Central memory CD8-positive, alpha-beta T cell (primary cell): ENCODE data around the gene TRAK2.

Experiments
- ATAC-seq: fragments of 150-1000 bp; cut with Tn5 transposase; replicated peaks from 2 replicates; pipeline ENCODE4 v1.10.0; 2022; ENCODE audit warnings: mild to moderate bottlenecking, moderate FRiP score, moderate number of reproducible peaks; ENCODE audit not compliant: poor library complexity, severe bottlenecking; ENCODE audit errors: extremely low read depth
- DNase-seq, 2 donors: peaks; one replicate each; pipeline ENCODE4 v3.0.0; 2021; ENCODE audit warnings: low spot score in 2 of 2
- H3K27ac Mint-ChIP-seq: one replicate; pipeline ENCODE4 v1.8.0; 2022; ENCODE audit warnings: low read depth, mild to moderate bottlenecking, moderate library complexity, mixed read lengths
- H3K27me3 Mint-ChIP-seq: one replicate; pipeline ENCODE4 v1.8.0; 2022; ENCODE audit warnings: mixed read lengths
- H3K36me3 Mint-ChIP-seq: one replicate; pipeline ENCODE4 v1.8.0; 2022; ENCODE audit warnings: mild to moderate bottlenecking, moderate library complexity, mixed read lengths; ENCODE audit not compliant: insufficient read depth
- H3K4me1 Mint-ChIP-seq: one replicate; pipeline ENCODE4 v1.8.0; 2022; ENCODE audit warnings: mixed read lengths
- H3K4me3 Mint-ChIP-seq: one replicate; pipeline ENCODE4 v1.8.0; 2022; ENCODE audit warnings: mild to moderate bottlenecking, moderate library complexity, mixed read lengths
- H3K9me3 Mint-ChIP-seq: one replicate; pipeline ENCODE4 v1.8.0; 2022; ENCODE audit warnings: mixed read lengths

Gene TRAK2

DNA sequence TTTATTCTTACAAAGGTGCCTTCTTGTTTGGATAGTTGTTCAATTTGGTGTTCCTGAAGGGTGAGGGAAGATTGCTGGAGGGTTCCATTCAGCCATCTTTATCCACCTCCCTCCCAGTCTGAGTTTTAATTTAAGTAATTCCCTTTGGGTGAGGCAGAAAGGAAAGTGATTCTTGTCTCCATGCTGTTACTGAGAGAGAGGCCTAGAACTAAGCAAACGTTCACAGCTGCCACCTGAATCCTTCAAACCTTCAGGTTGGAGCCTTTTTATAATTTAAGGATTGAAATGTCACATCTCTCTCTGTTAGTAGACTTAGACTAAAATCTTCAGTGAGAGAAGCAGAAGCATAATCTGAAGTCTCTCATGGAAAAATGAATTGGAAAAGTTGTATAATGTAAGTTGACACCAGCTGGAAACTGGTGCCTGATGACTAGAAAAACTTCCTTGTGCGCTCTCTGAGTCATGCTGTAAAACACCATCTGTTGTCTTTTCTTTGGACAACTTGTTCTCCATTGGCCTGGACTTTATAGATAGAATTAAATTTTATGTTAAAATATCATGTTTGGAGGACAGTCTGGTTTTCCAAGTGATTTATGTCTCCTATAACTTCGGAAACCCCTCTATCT lies 14.9 kb upstream of the TRAK2 start:
- DNase-seq (no peak), ATAC-seq (no peak)
- no peak overlapping the region for H3K4me3 Mint-ChIP-seq
- peaks cover 11% of the 10 kb centered on the region for H3K4me1 Mint-ChIP-seq
- no peak overlapping the region for H3K27ac Mint-ChIP-seq
- peaks cover 20% of the 10 kb centered on the region for H3K36me3 Mint-ChIP-seq
- no peaks in the 10 kb centered on the region for H3K9me3 Mint-ChIP-seq
- H3K27me3 Mint-ChIP-seq = no peaks in the 10 kb centered on the region

DNA sequence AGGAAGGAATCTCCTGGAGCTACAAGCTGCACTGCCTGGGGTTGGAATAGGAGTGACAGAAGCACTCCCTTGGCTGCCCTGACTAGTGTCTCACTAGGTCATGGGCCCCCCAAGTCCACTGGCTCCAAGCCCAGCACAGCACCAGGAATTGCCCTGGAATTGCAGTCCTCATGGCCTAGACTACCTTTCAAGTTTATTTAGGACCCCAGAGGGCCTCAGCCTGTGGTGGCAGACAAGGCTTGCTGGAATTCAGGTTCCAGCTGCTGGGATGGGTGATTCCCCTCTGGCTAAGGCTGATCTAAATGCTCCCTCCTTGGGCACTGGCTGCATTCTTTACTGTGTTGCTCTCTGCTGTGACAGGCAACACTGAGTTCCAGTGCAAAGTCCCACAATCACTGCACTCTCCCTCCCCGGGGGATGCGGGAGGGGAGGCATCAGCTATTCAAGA lies 14.3 kb upstream of the TRAK2 start:
- Mint-ChIP-seq H3K27me3 (no peaks in the 10 kb centered on the region), H3K36me3 (peaks cover 18% of the 10 kb centered on the region), H3K27ac (no peak overlapping the region), H3K4me3 (no peak overlapping the region), H3K4me1 (peaks cover 11% of the 10 kb centered on the region), H3K9me3 (no peaks in the 10 kb centered on the region)
- ATAC-seq = no peak
- DNase-seq = no peak

DNA sequence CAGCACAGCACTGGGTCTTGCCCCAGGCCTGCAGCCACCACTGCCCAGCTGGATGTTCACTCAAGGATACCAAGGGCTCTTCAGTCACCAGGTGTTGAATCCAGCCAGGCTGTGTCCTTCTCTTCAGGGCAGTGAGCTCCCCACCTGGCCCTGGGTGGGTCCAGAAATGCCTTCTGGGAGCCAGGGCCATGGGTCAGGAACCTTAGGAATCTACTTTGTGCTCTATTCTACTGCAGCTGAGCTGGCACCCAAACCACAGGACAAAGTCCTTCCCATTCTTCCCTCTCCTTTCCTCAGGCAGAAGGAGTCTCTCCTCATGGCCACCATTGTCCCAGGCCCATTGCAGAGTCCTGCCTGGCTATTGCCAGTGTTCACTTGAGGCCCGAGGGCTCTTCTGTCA lies 13.3 kb upstream of the TRAK2 start:
- Mint-ChIP-seq H3K4me1 (peaks cover 11% of the 10 kb centered on the region), H3K36me3 (peaks cover 15% of the 10 kb centered on the region), H3K9me3 (no peaks in the 10 kb centered on the region)

DNA sequence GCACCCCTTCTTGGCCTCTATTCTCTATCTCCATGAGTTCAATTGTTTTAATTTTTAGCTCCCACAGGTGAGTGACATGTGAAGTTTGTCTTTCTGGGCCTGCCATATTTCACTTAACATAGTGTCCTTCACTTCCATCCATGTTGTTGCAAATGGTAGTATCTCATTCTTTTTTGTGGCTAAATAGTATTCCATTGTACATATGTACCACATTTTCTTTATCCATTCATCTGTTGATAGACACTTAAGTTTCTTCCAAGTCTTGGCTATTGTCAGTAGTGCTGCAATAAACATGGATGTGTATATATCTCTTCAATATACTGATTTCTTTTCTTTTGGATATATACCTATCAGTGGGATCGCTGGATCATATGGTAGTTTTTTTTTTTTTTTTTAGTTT lies 9.3 kb upstream of the TRAK2 start:
- DNase-seq (no peak), ATAC-seq (no peak)
- peaks cover 13% of the 10 kb centered on the region for H3K36me3 Mint-ChIP-seq
- no peaks in the 10 kb centered on the region for H3K27me3 Mint-ChIP-seq
- H3K27ac Mint-ChIP-seq = no peak overlapping the region
- no peaks in the 10 kb centered on the region for H3K9me3 Mint-ChIP-seq
- H3K4me1 Mint-ChIP-seq = peaks cover 11% of the 10 kb centered on the region
- H3K4me3 Mint-ChIP-seq = no peak overlapping the region

More for the DNA sequence above, 13.3 kb upstream of the TRAK2 start:
- DNase-seq (no peak), ATAC-seq (no peak)
- no peak overlapping the region for H3K27ac Mint-ChIP-seq
- H3K4me3 Mint-ChIP-seq = no peak overlapping the region
- no peaks in the 10 kb centered on the region for H3K27me3 Mint-ChIP-seq

DNA sequence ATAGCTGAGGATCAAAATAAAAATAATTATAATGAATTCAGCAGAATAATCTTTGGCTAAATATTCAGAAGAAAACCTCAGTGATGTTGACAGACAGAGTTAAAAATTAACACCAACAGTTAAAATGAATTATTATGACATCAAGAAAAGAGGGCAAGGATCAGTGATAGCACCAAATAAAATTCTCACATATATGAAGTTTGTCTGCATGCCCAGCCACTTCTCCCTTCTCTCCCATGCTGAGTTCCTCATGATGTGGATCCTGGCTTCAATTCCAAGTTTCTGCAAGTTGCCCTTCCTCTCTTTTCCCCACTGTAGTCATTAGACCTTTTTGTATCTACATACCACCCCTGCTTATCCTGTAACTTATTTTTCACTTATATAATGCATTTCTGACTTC lies 7.1 kb upstream of the TRAK2 start:
- DNase-seq (no peak), ATAC-seq (no peak)
- H3K4me1 Mint-ChIP-seq = peaks cover 18% of the 10 kb centered on the region
- H3K36me3 Mint-ChIP-seq = peaks cover 11% of the 10 kb centered on the region
- no peak overlapping the region for H3K4me3 Mint-ChIP-seq
- H3K9me3 Mint-ChIP-seq = no peaks in the 10 kb centered on the region
- H3K27ac Mint-ChIP-seq = no peak overlapping the region
- no peaks in the 10 kb centered on the region for H3K27me3 Mint-ChIP-seq

DNA sequence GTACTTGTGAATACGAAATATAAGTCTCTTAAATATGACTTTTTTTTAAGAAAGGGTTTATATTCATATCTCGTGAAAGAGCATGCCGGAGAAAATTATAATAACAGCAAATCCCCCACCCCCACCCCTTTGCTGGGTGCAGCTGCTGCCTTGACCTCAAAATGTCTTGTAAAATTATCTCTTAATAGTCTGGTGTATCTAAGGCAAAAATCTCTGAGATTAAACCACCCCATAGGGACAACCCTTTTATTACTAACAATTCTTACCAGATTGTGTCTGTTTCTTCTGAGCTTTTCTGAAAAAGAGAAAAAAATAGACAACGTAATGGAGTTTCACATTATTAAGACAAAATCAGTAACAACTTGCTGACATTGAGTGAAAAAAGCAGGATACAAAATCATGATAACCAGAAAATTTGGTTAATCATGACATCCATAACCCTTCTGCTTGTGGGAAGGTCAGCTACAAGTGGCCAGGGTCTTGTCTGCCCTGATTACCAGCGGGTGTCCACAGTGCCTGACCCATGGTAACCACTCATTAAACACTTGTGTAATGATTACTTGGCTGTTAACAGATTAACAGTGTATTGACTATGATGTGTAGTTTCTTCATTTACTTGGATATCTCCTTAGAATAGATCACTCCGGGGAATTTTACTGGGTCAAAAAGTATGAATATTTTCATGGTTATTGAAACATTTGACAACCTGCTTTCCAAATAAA lies 1.8 kb upstream of the TRAK2 start:
- peaks cover 18% of the 10 kb centered on the region for H3K36me3 Mint-ChIP-seq
- ATAC-seq (no peak), DNase-seq (no peak)
- H3K27me3 Mint-ChIP-seq = no peaks in the 10 kb centered on the region
- no peak overlapping the region for H3K27ac Mint-ChIP-seq
- H3K9me3 Mint-ChIP-seq = no peaks in the 10 kb centered on the region
- H3K4me1 Mint-ChIP-seq = peaks cover 17% of the 10 kb centered on the region
- H3K4me3 Mint-ChIP-seq = peak overlapping the region; percentile 98

DNA sequence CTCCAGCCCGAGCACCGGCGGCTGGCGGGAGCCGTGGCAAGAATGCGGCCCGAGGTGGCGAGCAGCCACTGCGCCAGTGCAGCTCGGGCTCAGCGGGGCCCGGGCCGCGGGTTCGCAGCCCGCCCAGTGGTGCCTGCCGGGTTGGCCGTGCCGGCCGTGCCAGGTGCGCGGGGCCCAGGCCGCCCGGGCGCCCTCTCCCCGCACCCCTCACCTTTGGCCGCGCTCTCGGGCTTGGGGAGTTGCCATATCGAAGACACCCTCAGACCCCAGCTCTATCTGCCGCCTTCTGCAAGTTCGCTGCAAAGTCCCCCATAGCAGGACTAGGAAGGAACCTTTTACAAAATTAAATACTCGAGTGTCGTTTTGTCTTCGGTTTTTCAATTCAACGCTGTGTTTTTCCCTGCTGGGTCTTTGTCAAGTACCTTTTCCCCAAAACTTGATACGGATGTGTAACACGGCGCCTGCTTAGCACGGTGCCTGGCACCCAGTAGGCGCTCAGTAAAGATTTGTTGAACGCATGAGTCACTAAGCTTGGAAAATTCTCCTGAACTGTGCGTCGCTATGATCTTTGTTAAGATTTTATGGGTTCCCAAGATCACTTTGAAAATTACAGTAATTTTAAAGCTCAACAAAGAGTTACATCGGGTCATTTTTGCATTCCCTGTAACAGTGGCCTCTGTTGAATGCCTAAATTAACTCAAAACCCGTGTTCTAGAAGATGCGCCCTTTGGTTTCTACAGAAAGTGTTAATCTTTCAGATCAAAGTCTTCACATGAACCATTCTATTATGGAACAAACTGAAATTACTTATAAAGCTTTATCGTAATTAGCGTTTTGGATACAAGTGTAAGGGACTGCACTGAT lies 1.0 kb upstream of the TRAK2 start:
- ATAC-seq (no peak), DNase-seq (no peak)
- no peaks in the 10 kb centered on the region for H3K9me3 Mint-ChIP-seq
- H3K4me1 Mint-ChIP-seq = peaks cover 25% of the 10 kb centered on the region
- H3K27ac Mint-ChIP-seq = peak overlapping the region; percentile 87
- H3K4me3 Mint-ChIP-seq = peak overlapping the region; percentile 98
- H3K36me3 Mint-ChIP-seq = peaks cover 18% of the 10 kb centered on the region
- no peaks in the 10 kb centered on the region for H3K27me3 Mint-ChIP-seq

DNA sequence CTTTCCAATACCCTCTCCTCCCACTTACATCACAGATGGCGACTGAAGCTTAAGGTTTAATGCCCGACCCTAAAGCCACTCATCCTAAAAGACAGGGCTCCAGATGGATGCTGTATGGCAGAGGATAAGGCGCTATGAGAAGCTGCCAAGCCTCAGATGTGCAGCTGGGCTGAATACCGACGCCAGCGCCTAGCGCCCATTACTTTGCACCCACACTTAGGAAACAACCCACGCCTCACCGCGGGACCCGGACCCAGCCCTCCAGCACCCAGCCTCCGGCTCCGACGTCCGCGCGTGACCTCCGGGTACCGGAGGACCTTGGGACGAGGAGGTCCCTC lies 335 bp downstream of the TRAK2 start:
- Mint-ChIP-seq H3K4me1 (peaks cover 37% of the 10 kb centered on the region), H3K36me3 (peaks cover 18% of the 10 kb centered on the region), H3K27ac (peak overlapping the region; percentile 87), H3K27me3 (no peaks in the 10 kb centered on the region), H3K4me3 (peak overlapping the region; percentile 98), H3K9me3 (no peaks in the 10 kb centered on the region)
- DNase-seq (no peak), ATAC-seq (peak; percentile 20)

DNA sequence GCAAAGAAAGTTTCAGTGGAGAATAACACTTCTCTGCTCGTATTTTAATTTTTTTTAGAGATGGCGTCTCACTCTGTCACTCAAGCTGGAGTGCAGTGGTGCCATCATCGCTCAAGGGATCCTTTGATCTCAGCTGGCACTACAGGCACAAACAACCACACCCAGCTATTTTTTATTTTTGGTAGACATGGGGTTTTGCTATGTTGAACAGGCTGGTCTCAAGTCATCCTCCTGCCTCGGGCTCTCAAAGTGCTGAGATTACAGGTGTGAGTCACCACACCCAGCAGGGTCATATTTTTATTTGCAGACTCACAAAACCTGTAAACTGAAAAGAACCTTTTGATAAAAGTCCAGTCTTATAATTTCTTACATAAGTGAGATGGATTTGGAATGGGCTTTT lies 2.6 kb downstream of the TRAK2 start:
- H3K36me3 Mint-ChIP-seq = peaks cover 20% of the 10 kb centered on the region
- ATAC-seq (no peak), DNase-seq (no peak)
- H3K9me3 Mint-ChIP-seq = no peaks in the 10 kb centered on the region
- H3K4me3 Mint-ChIP-seq = no peak overlapping the region
- H3K4me1 Mint-ChIP-seq = peaks cover 40% of the 10 kb centered on the region
- H3K27me3 Mint-ChIP-seq = no peaks in the 10 kb centered on the region
- no peak overlapping the region for H3K27ac Mint-ChIP-seq

DNA sequence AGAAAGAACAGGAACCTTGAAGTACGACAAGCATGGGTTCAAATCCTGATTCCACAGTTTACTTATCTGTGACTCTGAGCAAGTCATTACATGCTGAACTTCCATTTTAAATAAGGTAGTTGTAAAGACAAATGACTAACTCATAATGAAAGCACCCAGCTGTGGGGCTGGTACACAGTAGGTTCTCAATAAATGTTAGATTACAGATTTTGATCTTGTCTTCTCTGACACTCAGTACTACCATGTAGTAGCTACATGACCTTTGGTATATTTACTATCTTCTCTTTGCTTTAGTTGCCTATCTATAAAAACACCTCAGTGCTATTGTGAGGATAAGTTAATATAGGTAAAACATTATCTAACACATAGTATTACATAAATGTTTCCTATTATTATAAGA lies 3.2 kb downstream of the TRAK2 start:
- Mint-ChIP-seq H3K36me3 (peaks cover 20% of the 10 kb centered on the region), H3K4me1 (peaks cover 34% of the 10 kb centered on the region), H3K27ac (no peak overlapping the region), H3K9me3 (no peaks in the 10 kb centered on the region), H3K27me3 (no peaks in the 10 kb centered on the region), H3K4me3 (no peak overlapping the region)
- no peak for DNase-seq
- ATAC-seq = no peak

DNA sequence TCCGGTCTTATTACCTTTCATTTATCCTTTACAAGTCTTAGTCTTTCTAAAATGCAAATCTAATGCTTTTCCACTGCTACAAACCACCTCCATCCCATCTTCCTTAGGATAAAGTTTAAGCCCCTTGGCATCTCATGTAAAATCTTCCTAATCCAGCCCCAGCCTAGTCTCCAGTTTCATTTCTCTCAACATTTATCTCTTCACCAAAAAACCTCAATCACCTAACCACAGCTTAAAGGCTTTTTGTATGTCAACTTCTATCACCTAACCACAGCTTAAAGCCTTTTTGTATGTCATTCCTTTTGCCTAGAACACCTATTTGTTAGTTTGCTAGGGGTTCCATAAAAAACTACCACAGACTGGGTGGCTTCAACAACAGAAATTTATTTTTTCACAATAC lies 4.2 kb downstream of the TRAK2 start:
- no peaks in the 10 kb centered on the region for H3K27me3 Mint-ChIP-seq
- ATAC-seq (no peak), DNase-seq (no peak)
- H3K4me1 Mint-ChIP-seq = peaks cover 34% of the 10 kb centered on the region
- H3K4me3 Mint-ChIP-seq = peak overlapping the region; percentile 6
- H3K27ac Mint-ChIP-seq = peak overlapping the region; percentile 1
- H3K9me3 Mint-ChIP-seq = no peaks in the 10 kb centered on the region
- peaks cover 16% of the 10 kb centered on the region for H3K36me3 Mint-ChIP-seq

DNA sequence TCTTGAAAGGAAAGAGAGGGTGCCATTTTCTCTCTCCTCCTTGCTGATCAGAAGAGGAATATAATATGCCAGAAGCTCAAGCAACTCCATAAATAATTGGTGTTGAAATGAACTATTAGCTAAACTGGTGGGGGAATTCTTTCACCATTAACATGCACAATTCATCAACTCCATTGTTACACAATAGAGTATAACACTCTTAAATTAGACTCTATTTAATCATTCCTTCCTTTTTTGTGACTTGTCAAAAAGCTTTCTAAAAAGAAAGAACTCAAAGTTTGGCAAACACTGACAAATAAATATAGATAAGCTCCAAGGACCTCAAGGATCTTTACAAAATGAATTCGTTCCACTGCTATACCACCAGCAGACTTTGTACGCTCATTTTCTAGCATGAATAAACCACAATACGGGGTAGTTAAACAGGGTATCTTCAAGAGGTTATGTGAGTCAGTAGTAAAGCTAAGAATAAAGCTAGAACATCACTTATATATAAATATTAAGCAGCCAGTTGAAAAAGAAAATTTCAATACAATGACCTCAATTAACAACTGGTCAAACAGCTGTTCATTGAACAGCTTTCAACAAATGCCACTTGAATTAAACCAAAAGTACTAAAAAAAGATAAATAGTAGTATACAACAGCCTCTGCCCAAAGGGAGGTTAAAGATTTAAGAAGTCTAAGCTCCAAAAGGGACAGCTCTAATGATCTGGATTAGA lies 6.4 kb downstream of the TRAK2 start:
- H3K9me3 Mint-ChIP-seq = no peaks in the 10 kb centered on the region
- no peak overlapping the region for H3K27ac Mint-ChIP-seq
- no peaks in the 10 kb centered on the region for H3K27me3 Mint-ChIP-seq
- DNase-seq (no peak), ATAC-seq (no peak)
- no peak overlapping the region for H3K4me3 Mint-ChIP-seq
- H3K4me1 Mint-ChIP-seq = peaks cover 39% of the 10 kb centered on the region
- peaks cover 8% of the 10 kb centered on the region for H3K36me3 Mint-ChIP-seq
